COR-L47 (cell line): ENCODE results near the gene KIAA1549.

Source experiments
- DNase-seq: peaks from one replicate; lab custom pipeline; 2025; lab: John Stamatoyannopoulos, UW

Gene KIAA1549

GRCh38 chr7:138974675-138975292 lies 6.4 kb downstream of the KIAA1549 start:
- no peak for DNase-seq

- DNase-seq = no peak
Measured at GRCh38 chr7:138974103-138974502, 7.1 kb downstream of the KIAA1549 start.

- no peak for DNase-seq
Measured at GRCh38 chr7:138970952-138971351, 10.2 kb downstream of the KIAA1549 start.

- DNase-seq = no peak
Measured at GRCh38 chr7:138970446-138970845, 10.7 kb downstream of the KIAA1549 start.

GRCh38 chr7:138967159-138967558 lies 14.0 kb downstream of the KIAA1549 start:
- no peak for DNase-seq

GRCh38 chr7:138964624-138965436 lies 16.4 kb downstream of the KIAA1549 start:
- no peak for DNase-seq

GRCh38 chr7:138963675-138964074 lies 17.5 kb downstream of the KIAA1549 start:
- no peak for DNase-seq

GRCh38 chr7:138962561-138963270 lies 18.5 kb downstream of the KIAA1549 start:
- DNase-seq = no peak

GRCh38 chr7:138961159-138961558 lies 20.0 kb downstream of the KIAA1549 start:
- no peak for DNase-seq

GRCh38 chr7:138958391-138958956 lies 22.7 kb downstream of the KIAA1549 start:
- no peak for DNase-seq

GRCh38 chr7:138957753-138958390 lies 23.3 kb downstream of the KIAA1549 start:
- DNase-seq = no peak

- no peak for DNase-seq
Measured at GRCh38 chr7:138957217-138957616, 24.0 kb downstream of the KIAA1549 start.

- no peak for DNase-seq
Measured at GRCh38 chr7:138954545-138955475, 26.4 kb downstream of the KIAA1549 start.

GRCh38 chr7:138952791-138953190 lies 28.4 kb downstream of the KIAA1549 start:
- no peak for DNase-seq

- no peak for DNase-seq
Measured at GRCh38 chr7:138951953-138952352, 29.2 kb downstream of the KIAA1549 start.

GRCh38 chr7:138949421-138950088 lies 31.6 kb downstream of the KIAA1549 start:
- no peak for DNase-seq

- no peak for DNase-seq
Measured at GRCh38 chr7:138948403-138948802, 32.8 kb downstream of the KIAA1549 start.

- DNase-seq = no peak
Measured at GRCh38 chr7:138945821-138946220, 35.4 kb downstream of the KIAA1549 start.

- DNase-seq = no peak
Measured at GRCh38 chr7:138945154-138945553, 36.0 kb downstream of the KIAA1549 start.

GRCh38 chr7:138944592-138944991 lies 36.6 kb downstream of the KIAA1549 start:
- no peak for DNase-seq
